K562 (cell line): ENCODE measurements around the gene TENM4. TPM values are rescaled to one million over a fixed set of nuclear protein-coding genes. Genes with fewer than 3 reads are reported as not detected.

Source experiments
- ATAC-seq: fragments of 200-7000 bp; cut with Tn5 transposase; 3 replicates; pipeline ENCODE4 v1.9.1; 2020; ENCODE audit warnings: moderate library complexity
- BruUV-seq: library from RNA; stranded (reverse); fragments of 400-500 nt; replicated peaks from 2 replicates; lab custom pipeline; 2021; lab: Mats Ljungman, UMichigan
- CTCF ChIA-PET: fragments of 300-600 bp; formaldehyde crosslinking; extraction: SDS; loops from one replicate; lab custom pipeline; 2021; ENCODE audit warnings: low intra/inter-chr PET ratio; lab: Yijun Ruan, JAX
- POLR2A ChIA-PET: fragments of 300-600, 350-650 bp; sonication (Branson Sonifier 250); formaldehyde crosslinking; extraction: SDS; loops from one replicate; lab custom pipeline; 2021; ENCODE audit warnings: antibody characterized with exemption, inconsistent platforms; lab: Yijun Ruan, JAX
- DNase-seq, 4 experiments: peaks; one replicate each; pipeline versions ENCODE4 v3.0.0 to v3.0.0-alpha.2; 2011 to 2018; ENCODE audit warnings: low spot score in 3 of 4, mixed read lengths in 3 of 4; ENCODE audit errors: extremely low read depth in 1 of 4
- FAIRE-seq: peaks from 2 replicates; lab custom pipeline; 2011; peaks lifted over from hg19 to GRCh38; lab: Jason Lieb, UNC
- H2AFZ ChIP-seq: 2 replicates; pipeline ENCODE4 v1.6.0; 2011; ENCODE audit warnings: low read depth, low read length, control low read depth, inconsistent platforms
- H3K27ac ChIP-seq: fragments of 200-600 bp; 3 replicates; pipeline ENCODE4 v1.8.0; 2011; ENCODE audit warnings: low read depth, mild to moderate bottlenecking, control low read depth, inconsistent platforms, low read length, moderate library complexity, mixed read lengths; ENCODE audit errors: extremely low read depth
- H3K27me3 ChIP-seq, 2 experiments: fragments of 300-600 bp in 1 of 2; 2 replicates in 1 of 2; 3 replicates in 1 of 2; pipeline versions ENCODE4 v1.6.0 to v1.8.0; 2011; ENCODE audit warnings: inconsistent platforms in 2 of 2, low read length in 2 of 2, mild to moderate bottlenecking in 1 of 2, mixed read lengths in 1 of 2, moderate library complexity in 1 of 2; ENCODE audit not compliant: control insufficient read depth in 2 of 2, insufficient read depth in 2 of 2
- H3K36me3 ChIP-seq: fragments of 300-600 bp; 3 replicates; pipeline ENCODE4 v1.8.0; 2011; ENCODE audit warnings: mild to moderate bottlenecking, low read length, inconsistent platforms; ENCODE audit not compliant: control insufficient read depth, insufficient read depth
- H3K4me1 ChIP-seq, 2 experiments: fragments of 200-600 bp in 1 of 2; replicated peaks in 1 of 2; 2 replicates in 1 of 2; 3 replicates in 1 of 2; pipeline versions ENCODE4 v1.5.1 to v1.8.0; 2011; ENCODE audit warnings: inconsistent platforms in 2 of 2, low read length in 2 of 2, mild to moderate bottlenecking in 1 of 2, mixed read lengths in 1 of 2, moderate library complexity in 1 of 2; ENCODE audit not compliant: control insufficient read depth in 2 of 2, insufficient read depth in 2 of 2
- H3K4me2 ChIP-seq: 2 replicates; pipeline ENCODE4 v1.6.1; 2011; ENCODE audit warnings: low read length, control low read depth, inconsistent platforms, mixed read lengths; ENCODE audit not compliant: insufficient read depth
- H3K4me3 ChIP-seq: fragments of 200-600 bp; sonication (generic), shearing (Covaris generic); 2 replicates; pipeline ENCODE4 v1.5.1; 2016; ENCODE audit warnings: control low read depth, inconsistent platforms
- H3K79me2 ChIP-seq: fragments of 200-600 bp; 3 replicates; pipeline ENCODE4 v1.8.0; 2011; ENCODE audit warnings: low read length, inconsistent platforms; ENCODE audit not compliant: control insufficient read depth, insufficient read depth
- H3K9ac ChIP-seq, 2 experiments: 2 replicates each; pipeline versions ENCODE4 v1.6.0 to v1.6.1; 2011; ENCODE audit warnings: low read depth in 2 of 2, low read length in 2 of 2, control low read depth in 1 of 2, inconsistent platforms in 1 of 2, mild to moderate bottlenecking in 1 of 2, mixed read lengths in 1 of 2; ENCODE audit not compliant: insufficient read depth in 1 of 2
- H3K9me1 ChIP-seq: one replicate; pipeline ENCODE4 v1.6.0; 2011; ENCODE audit warnings: inconsistent platforms, mild to moderate bottlenecking, low read length, moderate library complexity; ENCODE audit not compliant: control insufficient read depth, insufficient read depth
- H3K9me3 ChIP-seq: replicated peaks from 2 replicates; pipeline ENCODE4 v1.5.1; 2011; ENCODE audit warnings: low read depth, low read length, inconsistent platforms; ENCODE audit not compliant: control insufficient read depth, insufficient read depth
- H4K20me1 ChIP-seq: replicated peaks from 2 replicates; pipeline ENCODE4 v1.6.1; 2011; ENCODE audit warnings: low read length, inconsistent platforms, mixed read lengths; ENCODE audit not compliant: control insufficient read depth, insufficient read depth
- ARHGAP35 ChIP-seq: fragments of 450-650 bp; IDR thresholded peaks from 2 replicates; pipeline ENCODE4 v1.6.1; 2018; ENCODE audit not compliant: partially characterized antibody
- ELF4 ChIP-seq: fragments of 450-650 bp; formaldehyde crosslinking; IDR thresholded peaks from 2 replicates; pipeline ENCODE4 v1.4.0; 2022; ENCODE audit warnings: missing genetic modification characterization
- GATAD2A ChIP-seq: fragments of 450-650 bp; IDR thresholded peaks from 2 replicates; pipeline ENCODE4 v1.6.1; 2017
- MTA2 ChIP-seq: fragments of 450-650 bp; IDR thresholded peaks from 2 replicates; pipeline ENCODE4 v1.6.1; 2016; ENCODE audit warnings: low read depth
- NR4A1 ChIP-seq, 2 experiments: fragments of 250-450 bp in 1 of 2; fragments of 450-650 bp in 1 of 2; sonication (Bioruptor Pico) in 1 of 2; IDR thresholded peaks; 2 replicates each; pipeline versions ENCODE4 v1.4.0 to v1.6.1; 2016 to 2020; ENCODE audit warnings: mild to moderate bottlenecking in 2 of 2, missing compliant biosample characterization in 1 of 2, missing genetic modification characterization in 1 of 2, moderate library complexity in 1 of 2
- POLR2A ChIP-seq: fragments of 450-650 bp; conservative IDR thresholded peaks from 2 replicates; pipeline ENCODE4 v1.6.1; 2016
- RFX7 ChIP-seq: fragments of 250-450 bp; sonication (Bioruptor Pico); IDR thresholded peaks from 2 replicates; pipeline ENCODE4 v1.5.1; 2021; ENCODE audit warnings: mild to moderate bottlenecking
- SMAD2 ChIP-seq: fragments of 150-350 bp; IDR thresholded peaks from 2 replicates; pipeline ENCODE4 v1.6.1; 2014; ENCODE audit warnings: low read depth, mild to moderate bottlenecking, low read length
- SRSF3 ChIP-seq: fragments of 200-400 bp; formaldehyde crosslinking; IDR thresholded peaks from 2 replicates; pipeline ENCODE4 v1.6.1; 2016; ENCODE audit warnings: mild to moderate bottlenecking, low read length, moderate library complexity; ENCODE audit not compliant: insufficient read depth
- TEAD4 ChIP-seq, 2 experiments: sonication (generic) in 1 of 2; formaldehyde crosslinking in 1 of 2; IDR thresholded peaks; 2 replicates each; pipeline versions ENCODE4 v1.6.1 to v1.8.0; 2012 to 2022; ENCODE audit warnings: borderline replicate concordance in 1 of 2, inconsistent platforms in 1 of 2, low read length in 1 of 2, mild to moderate bottlenecking in 1 of 2, missing genetic modification reagents in 1 of 2
- ZNF277 ChIP-seq: fragments of 250-450 bp; sonication (Bioruptor Pico); IDR thresholded peaks from 2 replicates; pipeline ENCODE4 v1.8.0; 2022; ENCODE audit warnings: inconsistent platforms, mild to moderate bottlenecking, moderate library complexity, borderline replicate concordance
- WGBS: fragments of 100-300 bp; shearing (Covaris generic); methylation state at CpG from one replicate; pipeline ENCODE4 v1.1.6; 2016; ENCODE audit warnings: low coverage, mixed read lengths; ENCODE audit not compliant: insufficient coverage; ENCODE audit errors: missing lambda C conversion rate; 5-methylcytosine and 5-hydroxymethylcytosine counted together
- in situ Hi-C: fragments of 300-500 bp; cut with MboI; formaldehyde crosslinking; loops from 4 replicates; pipeline ENCODE4 v1.15.0; 2018; ENCODE audit warnings: inconsistent platforms, mixed read lengths
- intact Hi-C: fragments of 100-400 bp; cut with micrococcal nuclease; formaldehyde crosslinking; loops from 2 replicates; pipeline ENCODE4 v1.14.2; 2022
- polyA plus RNA-seq, 8 experiments: library from polyadenylated mRNA; depleted of rRNA in 4 of 8; stranded (reverse) in 5 of 8; unstranded in 3 of 8; fragments of >200 nt; fragmentation: Nextera tagmentation in 2 of 8; fragmentation: Illumina TruSeq in 1 of 8; extraction: Ambion mirVana in 2 of 8; extraction: Trizol in 1 of 8; gene quantifications; 2 replicates each; pipeline versions ENCODE4 v1.2.1 to v1.2.3, GENCODE V29; 2011 to 2014; ENCODE audit warnings: inconsistent platforms in 1 of 8, missing spikeins in 1 of 8
- total RNA-seq, 7 experiments: library from RNA; depleted of rRNA in 6 of 7; stranded (reverse); fragments of >200 nt in 6 of 7; fragmentation: Illumina TruSeq in 2 of 7; extraction: Trizol in 2 of 7; gene quantifications; 2 replicates each; pipeline versions ENCODE4 v1.2.1 to v1.2.3, GENCODE V29; 2011 to 2021; ENCODE audit warnings: low replicate concordance in 1 of 7

Gene TENM4
- total and polyA plus RNA-seq, 9 of the 15 experiments (the other 6 are each of a cell fraction or from before 2014, with no cell fraction given) = 0.16 TPM; not detected in 8

GRCh38 chr11:79382301-79383050 lies 58.4 kb downstream of the TENM4 start:
- no peaks in the 10 kb centered on the region for H3K79me2 ChIP-seq
- no peaks in the 10 kb centered on the region for H3K36me3 ChIP-seq
- no peaks in the 10 kb centered on the region; the same call in 1 of the 2 replicates for H4K20me1 ChIP-seq
- FAIRE-seq (no peak), DNase-seq (no peak), ATAC-seq (no peak)
- no peaks in the 10 kb centered on the region for H3K4me1 ChIP-seq
- ChIA-PET POLR2A (no interaction called here), CTCF (no interaction called here)
- BruUV-seq = no TSS peak
- no peak overlapping the region for H3K9ac ChIP-seq
- H3K4me3 ChIP-seq = no peak overlapping the region
- H3K4me2 ChIP-seq = no peak overlapping the region
- no peaks in the 10 kb centered on the region for H3K9me1 ChIP-seq
- H3K27ac ChIP-seq = no peak overlapping the region
- TF ChIP-seq SRSF3 (no peak), POLR2A (no peak), TEAD4 (IDR thresholded peaks at IDR 0.05; ENCODE audit: low read length) (no peak), TEAD4 (CRISPR knock-in tag; IDR thresholded peaks at IDR 0.05; ENCODE audit: borderline replicate concordance) (no peak), ZNF277 (CRISPR knock-in tag) (no peak), MTA2 (no peak), GATAD2A (no peak), ELF4 (CRISPR knock-in tag) (no peak), NR4A1 (CRISPR knock-in tag; IDR thresholded peaks at IDR 0.05) (no peak), NR4A1 (tag; IDR thresholded peaks at IDR 0.05) (no peak), SMAD2 (no peak), RFX7 (CRISPR knock-in tag) (no peak), ARHGAP35 (no peak)
- no peaks in the 10 kb centered on the region for H3K27me3 ChIP-seq
- intact Hi-C loops (no loop called here), in situ Hi-C loops (no loop called here)
- no peaks in the 10 kb centered on the region for H3K9me3 ChIP-seq
- 2% methylated on average over 6 of the region's 6 CpGs for WGBS
- H2AFZ ChIP-seq = no peak overlapping the region
